Measurements from ENCODE around the gene SMYD1.

SMYD1 gene

GRCh38 chr2:88090446-88091283, 23.0 kb downstream of the SMYD1 start:
- Mint-ChIP-seq H3K27me3 (no peaks in the 10 kb centered on the region), H3K27ac (peak overlapping the region; percentile 81), H3K9me3 (no peaks in the 10 kb centered on the region), H3K4me3 (peak overlapping the region; percentile 8), H3K4me1 (ENCODE audit: low read depth) (peaks cover 20% of the 10 kb centered on the region), H3K36me3 (ENCODE audit: low read depth) (no peaks in the 10 kb centered on the region)

GRCh38 chr2:88091943-88092342, 24.3 kb downstream of the SMYD1 start:
- H3K4me3 Mint-ChIP-seq = no peak overlapping the region
- no peaks in the 10 kb centered on the region for H3K27me3 Mint-ChIP-seq
- H3K36me3 Mint-ChIP-seq (ENCODE audit: low read depth) = no peaks in the 10 kb centered on the region
- H3K9me3 Mint-ChIP-seq = no peaks in the 10 kb centered on the region
- no peak overlapping the region for H3K27ac Mint-ChIP-seq
- peaks cover 20% of the 10 kb centered on the region for H3K4me1 Mint-ChIP-seq (ENCODE audit: low read depth)

- Mint-ChIP-seq H3K4me1 (ENCODE audit: low read depth) (peaks cover 20% of the 10 kb centered on the region), H3K4me3 (no peak overlapping the region), H3K36me3 (ENCODE audit: low read depth) (no peaks in the 10 kb centered on the region), H3K9me3 (no peaks in the 10 kb centered on the region), H3K27me3 (no peaks in the 10 kb centered on the region), H3K27ac (no peak overlapping the region)
Observed at GRCh38 chr2:88092773-88093172, 25.1 kb downstream of the SMYD1 start.

- no peak overlapping the region for H3K27ac Mint-ChIP-seq
- H3K36me3 Mint-ChIP-seq (ENCODE audit: low read depth) = no peaks in the 10 kb centered on the region
- H3K9me3 Mint-ChIP-seq = no peaks in the 10 kb centered on the region
- peaks cover 17% of the 10 kb centered on the region for H3K4me1 Mint-ChIP-seq (ENCODE audit: low read depth)
- no peak overlapping the region for H3K4me3 Mint-ChIP-seq
- no peaks in the 10 kb centered on the region for H3K27me3 Mint-ChIP-seq
Observed at GRCh38 chr2:88095022-88095421, 27.4 kb downstream of the SMYD1 start.

- Mint-ChIP-seq H3K4me1 (ENCODE audit: low read depth) (no peaks in the 10 kb centered on the region), H3K27me3 (no peaks in the 10 kb centered on the region), H3K9me3 (no peaks in the 10 kb centered on the region), H3K27ac (no peak overlapping the region), H3K36me3 (ENCODE audit: low read depth) (no peaks in the 10 kb centered on the region), H3K4me3 (no peak overlapping the region)
Observed at GRCh38 chr2:88096708-88097107, 29.1 kb downstream of the SMYD1 start.

- H3K4me3 Mint-ChIP-seq = no peak overlapping the region
- H3K27ac Mint-ChIP-seq = no peak overlapping the region
- no peaks in the 10 kb centered on the region for H3K9me3 Mint-ChIP-seq
- H3K4me1 Mint-ChIP-seq (ENCODE audit: low read depth) = no peaks in the 10 kb centered on the region
- H3K36me3 Mint-ChIP-seq (ENCODE audit: low read depth) = no peaks in the 10 kb centered on the region
- no peaks in the 10 kb centered on the region for H3K27me3 Mint-ChIP-seq
Observed at GRCh38 chr2:88097192-88097591, 29.6 kb downstream of the SMYD1 start.

- Mint-ChIP-seq H3K9me3 (no peaks in the 10 kb centered on the region), H3K36me3 (ENCODE audit: low read depth) (no peaks in the 10 kb centered on the region), H3K4me1 (ENCODE audit: low read depth) (no peaks in the 10 kb centered on the region), H3K4me3 (no peak overlapping the region), H3K27me3 (no peaks in the 10 kb centered on the region), H3K27ac (no peak overlapping the region)
Observed at GRCh38 chr2:88097891-88098557, 30.4 kb downstream of the SMYD1 start.

GRCh38 chr2:88098558-88098900, 30.9 kb downstream of the SMYD1 start:
- no peak overlapping the region for H3K27ac Mint-ChIP-seq
- H3K9me3 Mint-ChIP-seq = no peaks in the 10 kb centered on the region
- H3K4me3 Mint-ChIP-seq = no peak overlapping the region
- no peaks in the 10 kb centered on the region for H3K36me3 Mint-ChIP-seq (ENCODE audit: low read depth)
- H3K27me3 Mint-ChIP-seq = no peaks in the 10 kb centered on the region
- H3K4me1 Mint-ChIP-seq (ENCODE audit: low read depth) = no peaks in the 10 kb centered on the region

- Mint-ChIP-seq H3K4me1 (ENCODE audit: low read depth) (no peaks in the 10 kb centered on the region), H3K27me3 (no peaks in the 10 kb centered on the region), H3K27ac (no peak overlapping the region), H3K9me3 (no peaks in the 10 kb centered on the region), H3K4me3 (no peak overlapping the region), H3K36me3 (ENCODE audit: low read depth) (no peaks in the 10 kb centered on the region)
Observed at GRCh38 chr2:88099798-88100488, 32.3 kb downstream of the SMYD1 start.

GRCh38 chr2:88100489-88100858, 32.8 kb downstream of the SMYD1 start:
- H3K4me3 Mint-ChIP-seq = no peak overlapping the region
- H3K27me3 Mint-ChIP-seq = no peaks in the 10 kb centered on the region
- no peaks in the 10 kb centered on the region for H3K4me1 Mint-ChIP-seq (ENCODE audit: low read depth)
- H3K27ac Mint-ChIP-seq = no peak overlapping the region
- H3K9me3 Mint-ChIP-seq = no peaks in the 10 kb centered on the region
- H3K36me3 Mint-ChIP-seq (ENCODE audit: low read depth) = no peaks in the 10 kb centered on the region

- Mint-ChIP-seq H3K27me3 (no peaks in the 10 kb centered on the region), H3K4me3 (no peak overlapping the region), H3K4me1 (ENCODE audit: low read depth) (no peaks in the 10 kb centered on the region), H3K9me3 (no peaks in the 10 kb centered on the region), H3K36me3 (ENCODE audit: low read depth) (no peaks in the 10 kb centered on the region), H3K27ac (no peak overlapping the region)
Observed at GRCh38 chr2:88108796-88109195, 41.2 kb downstream of the SMYD1 start.

GRCh38 chr2:88110830-88111229, 43.2 kb downstream of the SMYD1 start:
- Mint-ChIP-seq H3K4me1 (ENCODE audit: low read depth) (no peaks in the 10 kb centered on the region), H3K27ac (no peak overlapping the region), H3K9me3 (no peaks in the 10 kb centered on the region), H3K27me3 (no peaks in the 10 kb centered on the region), H3K4me3 (no peak overlapping the region), H3K36me3 (ENCODE audit: low read depth) (no peaks in the 10 kb centered on the region)

GRCh38 chr2:88113069-88113468, 45.4 kb downstream of the SMYD1 start:
- Mint-ChIP-seq H3K27ac (no peak overlapping the region), H3K27me3 (peaks cover 4% of the 10 kb centered on the region), H3K4me3 (no peak overlapping the region), H3K9me3 (no peaks in the 10 kb centered on the region), H3K4me1 (ENCODE audit: low read depth) (no peaks in the 10 kb centered on the region), H3K36me3 (ENCODE audit: low read depth) (no peaks in the 10 kb centered on the region)

GRCh38 chr2:88114889-88115288, 47.3 kb downstream of the SMYD1 start:
- no peaks in the 10 kb centered on the region for H3K9me3 Mint-ChIP-seq
- H3K27me3 Mint-ChIP-seq = peaks cover 7% of the 10 kb centered on the region
- no peak overlapping the region for H3K27ac Mint-ChIP-seq
- no peaks in the 10 kb centered on the region for H3K36me3 Mint-ChIP-seq (ENCODE audit: low read depth)
- no peak overlapping the region for H3K4me3 Mint-ChIP-seq
- H3K4me1 Mint-ChIP-seq (ENCODE audit: low read depth) = no peaks in the 10 kb centered on the region

- H3K27ac Mint-ChIP-seq = no peak overlapping the region
- H3K27me3 Mint-ChIP-seq = peaks cover 7% of the 10 kb centered on the region
- H3K36me3 Mint-ChIP-seq (ENCODE audit: low read depth) = no peaks in the 10 kb centered on the region
- H3K9me3 Mint-ChIP-seq = no peaks in the 10 kb centered on the region
- no peaks in the 10 kb centered on the region for H3K4me1 Mint-ChIP-seq (ENCODE audit: low read depth)
- H3K4me3 Mint-ChIP-seq = no peak overlapping the region
Observed at GRCh38 chr2:88115825-88116518, 48.3 kb downstream of the SMYD1 start.
